ENCODE measurements around the gene LRRC7. TPM values are rescaled to one million over a fixed set of nuclear protein-coding genes. Genes with fewer than 3 reads are reported as not detected.
"Not testable (repeated sequence)": the region's sequence is repeated elsewhere in the genome, so short reads cannot be mapped to it uniquely, and the experiment has no call there.

LRRC7 gene
- total and polyA plus RNA-seq, 4 donors, result 0.13 to 1.3 (median 0.16) TPM; not detected in 1

DNA sequence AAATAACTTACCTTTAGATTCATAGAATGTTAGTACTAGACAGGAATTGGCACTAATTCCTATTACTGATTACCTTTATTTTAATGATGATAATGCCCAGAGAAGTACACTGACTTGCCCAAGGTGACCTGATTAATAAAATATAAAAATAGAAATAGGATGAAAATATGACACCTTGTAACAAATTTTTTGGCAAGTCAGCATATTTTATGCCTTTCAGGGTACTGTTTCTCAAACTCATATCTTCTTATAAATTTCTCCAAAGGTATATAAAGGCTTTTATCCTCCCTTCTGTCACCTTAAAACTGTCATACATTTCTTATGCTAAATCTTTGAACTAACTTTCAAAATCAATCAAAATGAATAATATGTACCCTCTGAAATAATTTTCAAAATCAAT is 466.2 kb downstream of the LRRC7 start:
- intact Hi-C loops (cut with DNase I), result no loop called here
- H3K4me3 ChIP-seq (ENCODE audit: low read length in 2 of 2), result no peak overlapping the region
- ATAC-seq (ENCODE audit: low FRiP score) (no peak), DNase-seq (no peak)
- H3K27me3 ChIP-seq (ENCODE audit: control insufficient read depth in 1 of 2, insufficient read depth in 2 of 2, low read length in 1 of 2), result peaks cover 0 to 3% of the 10 kb centered on the region in 2 donors
- peaks cover 3% of the 10 kb centered on the region for H3K9me3 ChIP-seq (ENCODE audit: control insufficient read depth, low read length)
- H3K36me3 ChIP-seq (ENCODE audit: control insufficient read depth in 1 of 2, insufficient read depth in 2 of 2, low read length in 1 of 2), result no peaks in the 10 kb centered on the region
- H3K4me1 ChIP-seq (ENCODE audit: control insufficient read depth in 1 of 2, insufficient read depth in 2 of 2, low read length in 2 of 2), result no peaks in the 10 kb centered on the region
- H3K27ac ChIP-seq (ENCODE audit: low read depth in 1 of 2, low read length in 2 of 2), result no peak overlapping the region

GRCh38 chr1:70034403-70034802 is 466.7 kb downstream of the LRRC7 start:
- no peak for ATAC-seq (ENCODE audit: low FRiP score)

DNA sequence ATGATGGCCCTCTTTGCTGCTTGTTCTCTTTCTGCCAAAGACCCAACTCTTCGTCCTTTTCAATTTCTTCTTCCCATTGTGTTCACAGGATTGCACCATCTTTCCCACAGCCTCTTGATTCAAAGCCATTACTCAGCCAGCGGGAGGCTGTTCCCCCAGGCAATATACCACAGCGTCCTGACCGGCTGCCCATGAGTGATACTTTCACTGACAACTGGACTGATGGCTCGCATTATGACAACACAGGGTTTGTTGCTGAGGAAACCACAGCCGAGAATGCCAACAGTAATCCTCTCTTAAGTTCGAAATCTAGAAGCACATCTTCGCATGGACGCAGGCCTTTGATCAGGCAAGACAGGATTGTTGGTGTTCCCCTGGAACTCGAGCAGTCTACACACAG is 470.3 kb downstream of the LRRC7 start:
- intact Hi-C loops (cut with DNase I), result no loop called here
- H3K4me3 ChIP-seq (ENCODE audit: low read length in 2 of 2), result no peak overlapping the region
- DNase-seq (peak in 1 of 2 donors; percentile 39), ATAC-seq (ENCODE audit: low FRiP score) (no peak)
- no peak overlapping the region for H3K27ac ChIP-seq (ENCODE audit: low read depth in 1 of 2, low read length in 2 of 2)
- H3K27me3 ChIP-seq (ENCODE audit: control insufficient read depth in 1 of 2, insufficient read depth in 2 of 2, low read length in 1 of 2), result peaks cover 0 to 3% of the 10 kb centered on the region in 2 donors
- no peaks in the 10 kb centered on the region for H3K4me1 ChIP-seq (ENCODE audit: control insufficient read depth in 1 of 2, insufficient read depth in 2 of 2, low read length in 2 of 2)
- no peaks in the 10 kb centered on the region for H3K36me3 ChIP-seq (ENCODE audit: control insufficient read depth in 1 of 2, insufficient read depth in 2 of 2, low read length in 1 of 2)
- 83 to 90% methylated on average over 10 of the region's 10 CpGs for WGBS, 2 donors
- peaks cover 3% of the 10 kb centered on the region for H3K9me3 ChIP-seq (ENCODE audit: control insufficient read depth, low read length)

More at GRCh38 chr1:70034403-70034802, 466.7 kb downstream of the LRRC7 start:
- no peaks in the 10 kb centered on the region for H3K4me1 ChIP-seq (ENCODE audit: control insufficient read depth in 1 of 2, insufficient read depth in 2 of 2, low read length in 2 of 2)
- H3K27me3 ChIP-seq (ENCODE audit: control insufficient read depth in 1 of 2, insufficient read depth in 2 of 2, low read length in 1 of 2), result peaks cover 0 to 3% of the 10 kb centered on the region in 2 donors
- no peak for DNase-seq
- peaks cover 3% of the 10 kb centered on the region for H3K9me3 ChIP-seq (ENCODE audit: control insufficient read depth, low read length)
- H3K27ac ChIP-seq (ENCODE audit: low read depth in 1 of 2, low read length in 2 of 2), result no peak overlapping the region
- 56 to 60% methylated on average over 3 of the region's 3 CpGs for WGBS, 2 donors
- no peaks in the 10 kb centered on the region for H3K36me3 ChIP-seq (ENCODE audit: control insufficient read depth in 1 of 2, insufficient read depth in 2 of 2, low read length in 1 of 2)
- no peak overlapping the region for H3K4me3 ChIP-seq (ENCODE audit: low read length in 2 of 2)
- intact Hi-C loops (cut with DNase I), result no loop called here

GRCh38 chr1:70039485-70039884 is 471.8 kb downstream of the LRRC7 start:
- no peaks in the 10 kb centered on the region for H3K4me1 ChIP-seq (ENCODE audit: control insufficient read depth in 1 of 2, insufficient read depth in 2 of 2, low read length in 2 of 2)
- ATAC-seq (ENCODE audit: low FRiP score) (no peak), DNase-seq (no peak)
- intact Hi-C loops (cut with DNase I), result no loop called here
- WGBS, 2 donors, result 75 to 76% methylated on average over 6 of the region's 6 CpGs
- no peak overlapping the region for H3K27ac ChIP-seq (ENCODE audit: low read depth in 1 of 2, low read length in 2 of 2)
- H3K9me3 ChIP-seq (ENCODE audit: control insufficient read depth, low read length), result peaks cover 3% of the 10 kb centered on the region
- no peaks in the 10 kb centered on the region for H3K36me3 ChIP-seq (ENCODE audit: control insufficient read depth in 1 of 2, insufficient read depth in 2 of 2, low read length in 1 of 2)
- H3K4me3 ChIP-seq (ENCODE audit: low read length in 2 of 2), result no peak overlapping the region
- peaks cover 0 to 3% of the 10 kb centered on the region in 2 donors for H3K27me3 ChIP-seq (ENCODE audit: control insufficient read depth in 1 of 2, insufficient read depth in 2 of 2, low read length in 1 of 2)

GRCh38 chr1:70041317-70042045 is 473.8 kb downstream of the LRRC7 start:
- intact Hi-C loops (cut with DNase I), result no loop called here
- Histone ChIP-seq H3K4me3 (ENCODE audit: low read length in 2 of 2) (no peak overlapping the region), H3K4me1 (ENCODE audit: control insufficient read depth in 1 of 2, insufficient read depth in 2 of 2, low read length in 2 of 2) (no peaks in the 10 kb centered on the region), H3K9me3 (ENCODE audit: control insufficient read depth, low read length) (peaks cover 3% of the 10 kb centered on the region), H3K36me3 (ENCODE audit: control insufficient read depth in 1 of 2, insufficient read depth in 2 of 2, low read length in 1 of 2) (no peaks in the 10 kb centered on the region), H3K27me3 (ENCODE audit: control insufficient read depth in 1 of 2, insufficient read depth in 2 of 2, low read length in 1 of 2) (peaks cover 0 to 3% of the 10 kb centered on the region in 2 donors), H3K27ac (ENCODE audit: low read depth in 1 of 2, low read length in 2 of 2) (no peak overlapping the region)
- 90 to 94% methylated on average over 7 of the region's 7 CpGs for WGBS, 2 donors
- DNase-seq (no peak), ATAC-seq (ENCODE audit: low FRiP score) (no peak)

DNA sequence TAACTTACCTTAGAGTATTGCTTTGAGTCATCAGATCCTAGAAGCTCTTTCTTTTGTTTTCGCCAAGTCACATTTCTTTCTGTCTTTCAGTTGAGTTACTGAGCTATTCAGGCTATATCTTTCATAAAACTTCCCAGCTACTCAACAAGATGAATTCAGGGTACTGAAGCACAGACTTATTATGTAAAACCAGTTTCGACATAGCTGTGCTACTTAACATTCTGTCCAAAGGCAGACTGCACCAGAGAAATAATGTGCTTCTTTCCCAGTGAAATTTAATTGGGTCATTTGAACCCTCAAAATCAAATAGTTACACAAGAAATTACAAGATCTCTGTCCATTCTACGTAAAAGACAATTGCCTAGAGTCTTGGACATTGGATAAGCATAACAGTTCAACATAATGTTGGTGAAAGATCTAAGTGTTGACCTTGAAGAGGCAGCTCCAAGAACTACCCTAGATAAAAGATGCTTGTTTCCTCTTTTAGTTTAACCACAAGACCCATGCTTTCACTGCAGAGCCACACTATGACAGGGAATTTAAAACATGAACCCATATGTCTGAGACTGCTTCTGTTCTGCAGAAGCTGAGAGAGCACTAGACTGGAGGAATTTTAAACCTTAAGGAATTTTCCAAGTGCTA is 474.5 kb downstream of the LRRC7 start:
- Histone ChIP-seq H3K4me3 (ENCODE audit: low read length in 2 of 2) (no peak overlapping the region), H3K27me3 (ENCODE audit: control insufficient read depth in 1 of 2, insufficient read depth in 2 of 2, low read length in 1 of 2) (peaks cover 0 to 3% of the 10 kb centered on the region in 2 donors), H3K36me3 (ENCODE audit: control insufficient read depth in 1 of 2, insufficient read depth in 2 of 2, low read length in 1 of 2) (no peaks in the 10 kb centered on the region), H3K27ac (ENCODE audit: low read depth in 1 of 2, low read length in 2 of 2) (no peak overlapping the region), H3K9me3 (ENCODE audit: control insufficient read depth, low read length) (peaks cover 3% of the 10 kb centered on the region), H3K4me1 (ENCODE audit: control insufficient read depth in 1 of 2, insufficient read depth in 2 of 2, low read length in 2 of 2) (no peaks in the 10 kb centered on the region)
- 48 to 74% methylated on average over 3 of the region's 3 CpGs for WGBS, 2 donors
- intact Hi-C loops (cut with DNase I), result no loop called here
- no peak for DNase-seq
- no peak for ATAC-seq (ENCODE audit: low FRiP score)

DNA sequence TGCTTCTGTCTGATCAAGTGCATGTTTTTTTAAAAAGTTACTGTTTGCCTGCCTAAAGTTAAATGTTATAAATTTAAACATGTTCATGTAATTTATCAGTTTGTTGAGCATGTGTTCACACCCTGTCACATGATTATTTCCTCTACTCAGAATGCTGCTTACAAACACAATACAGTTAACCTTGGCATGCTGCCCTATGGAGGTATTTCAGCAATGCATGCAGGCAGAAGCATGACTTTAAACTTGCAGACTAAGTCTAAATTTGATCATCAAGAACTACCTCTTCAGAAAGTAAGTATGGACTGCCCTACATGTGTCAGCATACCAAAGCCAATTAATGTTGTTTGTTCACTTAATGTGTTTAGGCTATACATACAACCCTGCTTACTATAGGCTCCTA is 476.1 kb downstream of the LRRC7 start:
- no peak overlapping the region for H3K4me3 ChIP-seq (ENCODE audit: low read length in 2 of 2)
- ATAC-seq (ENCODE audit: low FRiP score), result no peak
- H3K27ac ChIP-seq (ENCODE audit: low read depth in 1 of 2, low read length in 2 of 2), result no peak overlapping the region
- no peaks in the 10 kb centered on the region for H3K36me3 ChIP-seq (ENCODE audit: control insufficient read depth in 1 of 2, insufficient read depth in 2 of 2, low read length in 1 of 2)
- no peaks in the 10 kb centered on the region for H3K4me1 ChIP-seq (ENCODE audit: control insufficient read depth in 1 of 2, insufficient read depth in 2 of 2, low read length in 2 of 2)
- intact Hi-C loops (cut with DNase I), result no loop called here
- H3K9me3 ChIP-seq (ENCODE audit: control insufficient read depth, low read length), result no peaks in the 10 kb centered on the region
- H3K27me3 ChIP-seq (ENCODE audit: control insufficient read depth in 1 of 2, insufficient read depth in 2 of 2, low read length in 1 of 2), result no peaks in the 10 kb centered on the region
- no peak for DNase-seq

GRCh38 chr1:70044832-70045231 is 477.1 kb downstream of the LRRC7 start:
- intact Hi-C loops (cut with DNase I), result no loop called here
- DNase-seq, result no peak
- Histone ChIP-seq H3K4me1 (ENCODE audit: control insufficient read depth in 1 of 2, insufficient read depth in 2 of 2, low read length in 2 of 2) (no peaks in the 10 kb centered on the region), H3K27me3 (ENCODE audit: control insufficient read depth in 1 of 2, insufficient read depth in 2 of 2, low read length in 1 of 2) (no peaks in the 10 kb centered on the region), H3K36me3 (ENCODE audit: control insufficient read depth in 1 of 2, insufficient read depth in 2 of 2, low read length in 1 of 2) (no peaks in the 10 kb centered on the region), H3K4me3 (ENCODE audit: low read length in 2 of 2) (no peak overlapping the region), H3K27ac (ENCODE audit: low read depth in 1 of 2, low read length in 2 of 2) (no peak overlapping the region), H3K9me3 (ENCODE audit: control insufficient read depth, low read length) (no peaks in the 10 kb centered on the region)
- ATAC-seq (ENCODE audit: low FRiP score), result no peak
- WGBS, 2 donors, result 47 to 50% methylated on average over 2 of the region's 2 CpGs

GRCh38 chr1:70045581-70045980 is 477.9 kb downstream of the LRRC7 start:
- DNase-seq; intact Hi-C loops (cut with DNase I); H3K27ac ChIP-seq (ENCODE audit: low read depth in 1 of 2, low read length in 2 of 2); H3K4me1 ChIP-seq (ENCODE audit: control insufficient read depth in 1 of 2, insufficient read depth in 2 of 2, low read length in 2 of 2); H3K36me3 ChIP-seq (ENCODE audit: control insufficient read depth in 1 of 2, insufficient read depth in 2 of 2, low read length in 1 of 2); H3K4me3 ChIP-seq (ENCODE audit: low read length in 2 of 2); H3K27me3 ChIP-seq (ENCODE audit: control insufficient read depth in 1 of 2, insufficient read depth in 2 of 2, low read length in 1 of 2); ATAC-seq (ENCODE audit: low FRiP score); H3K9me3 ChIP-seq (ENCODE audit: control insufficient read depth, low read length): not testable (repeated sequence)
- 95 to 96% methylated on average over 1 of the region's 1 CpG for WGBS, 2 donors

Measured in aorta (tissue), 5 donors.